Measurements from ENCODE around the gene TATDN2.

DNA sequence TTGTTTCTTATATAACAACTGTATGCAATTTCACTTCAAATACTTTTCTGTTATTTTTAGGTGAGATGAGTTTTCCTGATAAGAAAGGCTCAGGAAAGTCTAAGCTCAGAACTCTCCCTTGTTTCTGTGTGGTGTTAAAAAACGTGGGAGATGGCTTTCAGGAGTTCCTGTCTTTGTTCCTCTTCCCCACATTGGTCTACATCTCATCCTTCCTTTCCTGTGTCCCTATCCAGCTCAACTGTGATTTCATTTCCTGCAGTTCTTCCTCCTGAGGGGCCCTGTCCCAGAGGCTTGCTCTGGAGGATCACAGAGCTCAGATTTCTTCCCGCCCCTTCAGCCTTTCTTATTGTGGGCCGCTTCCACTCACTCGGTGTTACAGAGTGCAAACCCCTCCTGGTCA, 61.5 kb downstream of the TATDN2 start:
- TF ChIP-seq, protein P1, sequence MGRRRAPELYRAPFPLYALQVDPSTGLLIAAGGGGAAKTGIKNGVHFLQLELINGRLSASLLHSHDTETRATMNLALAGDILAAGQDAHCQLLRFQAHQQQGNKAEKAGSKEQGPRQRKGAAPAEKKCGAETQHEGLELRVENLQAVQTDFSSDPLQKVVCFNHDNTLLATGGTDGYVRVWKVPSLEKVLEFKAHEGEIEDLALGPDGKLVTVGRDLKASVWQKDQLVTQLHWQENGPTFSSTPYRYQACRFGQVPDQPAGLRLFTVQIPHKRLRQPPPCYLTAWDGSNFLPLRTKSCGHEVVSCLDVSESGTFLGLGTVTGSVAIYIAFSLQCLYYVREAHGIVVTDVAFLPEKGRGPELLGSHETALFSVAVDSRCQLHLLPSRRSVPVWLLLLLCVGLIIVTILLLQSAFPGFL (CRISPR knock-in tag; IDR thresholded peaks at IDR 0.05), result no peak
- TF ChIP-seq HDGF (IDR thresholded peaks at IDR 0.05), result no peak
- no peak for TF ChIP-seq STAT5B (CRISPR knock-in tag; IDR thresholded peaks at IDR 0.05)
- TF ChIP-seq GABPB2 (CRISPR knock-in tag; conservative IDR thresholded peaks at IDR 0.05), result no peak
- no peak for TF ChIP-seq ZNF76 (CRISPR knock-in tag; IDR thresholded peaks at IDR 0.05; ENCODE audit: borderline replicate concordance)
- no peak for TF ChIP-seq EZH2 (IDR thresholded peaks at IDR 0.05; ENCODE audit: borderline replicate concordance, low read depth, low read length)

All from K562 (cell line).